Esophagus (tissue), 2 donors: ENCODE results near the gene PTPN4. TPM values are rescaled to one million over a fixed set of nuclear protein-coding genes. Genes with fewer than 3 reads are reported as not detected.

Source experiments
- H3K27ac ChIP-seq, 2 donors: one replicate each; pipeline ENCODE4 v1.5.1; 2013; ENCODE audit warnings: low read depth in 2 of 2, mild to moderate bottlenecking in 2 of 2, inconsistent platforms in 1 of 2, low read length in 1 of 2, moderate library complexity in 1 of 2
- H3K27me3 ChIP-seq, 2 donors: one replicate each; pipeline ENCODE4 v1.6.1; 2013; ENCODE audit warnings: low read length in 2 of 2, control low read depth in 1 of 2, mild to moderate bottlenecking in 1 of 2; ENCODE audit not compliant: insufficient read depth in 2 of 2, control insufficient read depth in 1 of 2
- H3K36me3 ChIP-seq, 2 donors: one replicate each; pipeline ENCODE4 v1.6.1; 2013; ENCODE audit warnings: low read length in 1 of 2; ENCODE audit not compliant: control insufficient read depth in 2 of 2, insufficient read depth in 2 of 2
- H3K4me1 ChIP-seq, 2 donors: one replicate each; pipeline ENCODE4 v1.6.1; 2013; ENCODE audit warnings: low read length in 1 of 2; ENCODE audit not compliant: control insufficient read depth in 2 of 2, insufficient read depth in 2 of 2
- H3K4me3 ChIP-seq, 2 donors: one replicate each; pipeline ENCODE4 v1.5.1; 2013; ENCODE audit warnings: low read length in 2 of 2, mild to moderate bottlenecking in 2 of 2, low read depth in 1 of 2, moderate library complexity in 1 of 2
- H3K9me3 ChIP-seq, 2 donors: one replicate each; pipeline ENCODE4 v1.6.1; 2013; ENCODE audit warnings: mild to moderate bottlenecking in 2 of 2, low read depth in 1 of 2, low read length in 1 of 2, moderate library complexity in 1 of 2; ENCODE audit not compliant: control insufficient read depth in 2 of 2, insufficient read depth in 1 of 2
- WGBS, 2 donors: extraction: QIAGEN DNeasy Blood & Tissue Kit; methylation state at CpG; one replicate each; pipeline ENCODE4 v1.1.7; 2013; 5-methylcytosine and 5-hydroxymethylcytosine counted together
- polyA plus RNA-seq, 2 donors: library from polyadenylated mRNA; stranded (reverse); fragments of 200-250 nt; gene quantifications; one replicate each; pipeline ENCODE4 v1.2.3, GENCODE V29; 2013
- donor health status: healthy with polysubstance abuse.
- donor health status: Bipolar disorder and iron deficiency.

Gene PTPN4
- polyA plus RNA-seq, 2 donors: 2.0 to 4.5 TPM

DNA sequence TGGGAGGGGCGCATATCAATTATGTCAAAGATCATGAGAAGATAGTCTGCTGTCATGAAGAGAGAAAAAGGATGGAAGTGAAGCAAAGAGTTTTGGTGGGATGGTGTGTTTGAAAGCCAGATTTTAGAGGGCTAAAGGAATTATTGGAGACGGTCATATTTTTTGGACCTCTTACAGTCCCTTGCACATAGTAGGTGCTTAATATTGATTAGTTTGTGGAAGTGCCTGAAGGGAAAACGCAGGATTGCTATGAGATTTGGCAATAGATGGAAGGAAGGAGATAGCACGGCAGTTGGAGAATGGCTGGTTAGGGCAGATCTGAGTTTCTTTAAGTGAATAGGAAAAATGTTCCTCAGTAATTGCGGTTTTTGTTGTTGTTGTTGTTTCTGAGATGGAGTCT is 269.1 kb downstream of the PTPN4 start:
- Histone ChIP-seq H3K4me1 (no peaks in the 10 kb centered on the region), H3K9me3 (no peaks in the 10 kb centered on the region), H3K27ac (no peak overlapping the region), H3K36me3 (no peaks in the 10 kb centered on the region), H3K4me3 (no peak overlapping the region), H3K27me3 (no peaks in the 10 kb centered on the region)
- whole genome bisulfite sequencing, 2 donors: 94 to 95% methylated on average over 5 of the region's 5 CpGs

DNA sequence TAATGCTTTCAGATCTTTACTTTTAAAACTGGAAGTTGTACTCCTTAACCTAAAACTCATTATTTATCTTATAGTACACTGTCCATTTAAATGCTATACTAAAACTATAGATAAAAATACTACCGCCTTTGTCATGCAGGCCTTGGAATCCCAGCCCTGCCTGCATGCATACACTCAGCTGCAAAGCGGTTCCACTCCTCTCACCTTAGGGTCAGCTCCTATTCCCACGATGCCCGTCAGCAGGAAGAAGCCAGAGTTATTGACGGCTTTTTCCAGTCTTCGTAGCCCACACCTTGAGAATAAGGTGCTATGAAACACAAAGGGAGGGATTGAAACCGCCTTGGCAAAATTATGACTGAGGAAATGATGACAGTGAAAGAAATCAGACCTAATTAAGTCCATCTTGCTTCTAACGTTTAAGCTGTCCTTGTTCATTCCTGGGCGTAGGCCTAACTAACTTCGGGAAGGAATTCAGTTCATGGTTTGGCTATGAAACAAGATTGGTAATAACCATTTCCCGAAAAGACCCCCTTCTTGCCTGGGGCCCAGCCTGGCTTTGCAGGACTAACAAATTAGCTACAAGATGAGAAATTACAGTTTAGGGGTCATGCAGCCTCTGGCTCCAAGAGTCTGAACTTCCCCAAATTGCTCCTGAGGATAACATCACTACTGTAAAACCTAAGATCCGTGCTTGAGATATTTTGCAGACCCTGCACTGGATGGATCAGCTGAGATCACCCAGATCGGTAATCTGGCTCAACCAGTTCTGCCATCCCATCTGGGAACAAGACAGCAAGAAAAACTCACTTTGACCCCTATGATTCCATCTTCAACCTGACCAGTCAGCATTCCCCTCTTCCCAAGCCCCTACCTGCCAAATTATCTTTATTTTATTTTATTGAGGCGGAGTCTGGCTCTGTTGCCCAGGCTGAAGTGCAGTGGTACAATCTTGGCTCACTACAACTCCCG is 270.2 kb downstream of the PTPN4 start:
- Histone ChIP-seq H3K9me3 (no peaks in the 10 kb centered on the region), H3K4me3 (no peak overlapping the region), H3K27ac (no peak overlapping the region), H3K4me1 (no peaks in the 10 kb centered on the region), H3K36me3 (no peaks in the 10 kb centered on the region), H3K27me3 (no peaks in the 10 kb centered on the region)
- 87 to 89% methylated on average over 15 of the region's 15 CpGs for WGBS, 2 donors

DNA sequence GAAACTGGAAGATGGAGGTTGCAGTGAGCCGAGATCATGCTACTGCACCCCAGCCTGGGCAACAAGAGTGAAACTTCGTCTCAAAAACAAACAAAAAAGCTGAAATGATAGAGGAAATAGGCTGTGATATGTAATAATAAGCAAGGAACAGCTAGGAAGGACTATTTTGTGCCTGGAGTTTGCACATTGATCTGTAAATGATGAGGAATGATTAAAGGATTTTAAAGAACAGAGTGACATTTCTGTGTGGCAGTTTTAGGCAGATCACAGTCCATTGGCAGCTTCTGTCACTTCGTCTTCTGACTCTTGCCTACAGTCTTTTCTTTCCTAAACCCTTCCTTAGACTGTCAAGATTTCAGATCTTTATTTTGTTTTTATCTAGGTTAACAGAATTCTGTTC is 272.6 kb downstream of the PTPN4 start:
- Histone ChIP-seq H3K4me3 (no peak overlapping the region), H3K27me3 (no peaks in the 10 kb centered on the region), H3K4me1 (no peaks in the 10 kb centered on the region), H3K9me3 (no peaks in the 10 kb centered on the region), H3K36me3 (no peaks in the 10 kb centered on the region), H3K27ac (no peak overlapping the region)
- WGBS, 2 donors: 81 to 87% methylated on average over 3 of the region's 3 CpGs

Other genes starting within 250 kb of the PTPN4 start
- under 1 TPM; 0.13 to 0.26 TPM for gene SCTR, start 235.4 kb upstream of the PTPN4 start, polyA plus RNA-seq
- gene CFAP221, start 215.5 kb upstream of the PTPN4 start, polyA plus RNA-seq: under 1 TPM in 1 of 2 donors, not detected in 1; 0.08 TPM
- 1 to 10 TPM; 5.0 to 8.7 TPM for gene TMEM177, start 80.7 kb upstream of the PTPN4 start, polyA plus RNA-seq